ENCODE data around the gene LRRC10B.

- TF ChIP-seq, protein P1, sequence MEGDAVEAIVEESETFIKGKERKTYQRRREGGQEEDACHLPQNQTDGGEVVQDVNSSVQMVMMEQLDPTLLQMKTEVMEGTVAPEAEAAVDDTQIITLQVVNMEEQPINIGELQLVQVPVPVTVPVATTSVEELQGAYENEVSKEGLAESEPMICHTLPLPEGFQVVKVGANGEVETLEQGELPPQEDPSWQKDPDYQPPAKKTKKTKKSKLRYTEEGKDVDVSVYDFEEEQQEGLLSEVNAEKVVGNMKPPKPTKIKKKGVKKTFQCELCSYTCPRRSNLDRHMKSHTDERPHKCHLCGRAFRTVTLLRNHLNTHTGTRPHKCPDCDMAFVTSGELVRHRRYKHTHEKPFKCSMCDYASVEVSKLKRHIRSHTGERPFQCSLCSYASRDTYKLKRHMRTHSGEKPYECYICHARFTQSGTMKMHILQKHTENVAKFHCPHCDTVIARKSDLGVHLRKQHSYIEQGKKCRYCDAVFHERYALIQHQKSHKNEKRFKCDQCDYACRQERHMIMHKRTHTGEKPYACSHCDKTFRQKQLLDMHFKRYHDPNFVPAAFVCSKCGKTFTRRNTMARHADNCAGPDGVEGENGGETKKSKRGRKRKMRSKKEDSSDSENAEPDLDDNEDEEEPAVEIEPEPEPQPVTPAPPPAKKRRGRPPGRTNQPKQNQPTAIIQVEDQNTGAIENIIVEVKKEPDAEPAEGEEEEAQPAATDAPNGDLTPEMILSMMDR (IDR thresholded peaks at IDR 0.05), result no peak
- no peak for TF ChIP-seq EZH2 (IDR thresholded peaks at IDR 0.05)
- TF ChIP-seq EZH2phosphoT487 (IDR thresholded peaks at IDR 0.05), result no peak
These were observed 23.5 kb upstream of the LRRC10B start for GRCh38 chr11:61485080-61485479.
